B cell (primary cell): Measurements from ENCODE around the gene LIN52.

ENCODE experiments used
- EZH2 ChIP-seq: IDR thresholded peaks from 2 replicates; pipeline ENCODE4 v1.6.1; 2012; ENCODE audit warnings: borderline replicate concordance, low read depth, mild to moderate bottlenecking, moderate library complexity, low read length; ENCODE audit not compliant: insufficient read depth, poor library complexity, severe bottlenecking
- TF ChIP-seq, protein P1 (sequence below): fragments of 200-600 bp; IDR thresholded peaks from one replicate; pipeline ENCODE4 v1.8.0; 2022; ENCODE audit warnings: antibody characterized with exemption, mild to moderate bottlenecking

DNA sequence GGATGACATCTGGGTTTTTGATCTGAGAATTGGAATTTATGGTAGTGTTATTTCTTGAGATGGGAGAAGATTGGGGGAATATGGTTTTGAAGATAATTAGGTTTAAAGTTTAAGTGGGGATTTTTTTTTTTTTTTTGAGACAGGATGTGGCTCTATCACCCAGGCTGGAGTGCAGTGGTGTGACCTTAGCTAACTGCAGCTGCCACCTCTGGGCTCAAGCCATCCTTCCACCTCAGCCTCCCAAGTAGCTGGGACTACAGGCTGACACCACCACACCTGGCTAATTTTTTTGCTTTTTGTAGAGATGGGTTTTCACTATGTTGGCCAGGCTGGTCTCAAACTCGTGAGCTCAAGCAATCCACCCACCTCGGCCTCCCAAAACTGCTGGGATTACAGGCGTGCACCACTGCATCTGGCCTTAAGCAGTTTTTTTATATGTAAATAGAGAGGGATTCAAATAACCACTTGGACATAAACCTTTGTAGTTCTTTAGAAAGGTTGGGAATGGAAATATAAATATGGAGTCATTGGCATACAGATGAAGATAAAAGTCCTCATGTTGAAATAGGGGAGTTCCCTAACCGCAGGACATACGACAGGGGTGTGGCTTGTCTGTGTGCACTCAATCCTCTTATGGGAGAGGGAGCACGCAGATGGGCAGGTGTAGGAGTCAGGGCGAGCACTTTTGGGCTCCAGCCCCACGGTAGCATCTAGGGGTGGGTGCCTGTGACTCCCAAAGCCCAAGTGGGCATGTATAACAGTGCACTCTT, 4.7 kb downstream of the LIN52 start:
- TF ChIP-seq, protein P1, sequence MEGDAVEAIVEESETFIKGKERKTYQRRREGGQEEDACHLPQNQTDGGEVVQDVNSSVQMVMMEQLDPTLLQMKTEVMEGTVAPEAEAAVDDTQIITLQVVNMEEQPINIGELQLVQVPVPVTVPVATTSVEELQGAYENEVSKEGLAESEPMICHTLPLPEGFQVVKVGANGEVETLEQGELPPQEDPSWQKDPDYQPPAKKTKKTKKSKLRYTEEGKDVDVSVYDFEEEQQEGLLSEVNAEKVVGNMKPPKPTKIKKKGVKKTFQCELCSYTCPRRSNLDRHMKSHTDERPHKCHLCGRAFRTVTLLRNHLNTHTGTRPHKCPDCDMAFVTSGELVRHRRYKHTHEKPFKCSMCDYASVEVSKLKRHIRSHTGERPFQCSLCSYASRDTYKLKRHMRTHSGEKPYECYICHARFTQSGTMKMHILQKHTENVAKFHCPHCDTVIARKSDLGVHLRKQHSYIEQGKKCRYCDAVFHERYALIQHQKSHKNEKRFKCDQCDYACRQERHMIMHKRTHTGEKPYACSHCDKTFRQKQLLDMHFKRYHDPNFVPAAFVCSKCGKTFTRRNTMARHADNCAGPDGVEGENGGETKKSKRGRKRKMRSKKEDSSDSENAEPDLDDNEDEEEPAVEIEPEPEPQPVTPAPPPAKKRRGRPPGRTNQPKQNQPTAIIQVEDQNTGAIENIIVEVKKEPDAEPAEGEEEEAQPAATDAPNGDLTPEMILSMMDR = no peak
- TF ChIP-seq EZH2 = no peak
